ENCODE results near the gene TPCN2. TPM values are rescaled to one million over a fixed set of nuclear protein-coding genes. Genes with fewer than 3 reads are reported as not detected.

Gene TPCN2
- total and polyA plus RNA-seq, 2 experiments from 2014 or later, result 39.4 to 42.2 TPM

- H3K27me3 ChIP-seq, result no peaks in the 10 kb centered on the region
- H3K9me3 ChIP-seq (ENCODE audit: low read depth), result no peaks in the 10 kb centered on the region
- peaks cover 55% of the 10 kb centered on the region for H3K4me1 ChIP-seq (ENCODE audit: low read depth)
- no peaks in the 10 kb centered on the region for H3K36me3 ChIP-seq
- no peak overlapping the region for H3K4me3 ChIP-seq
- peak in 1 of 2 donors; percentile 74 for DNase-seq (ENCODE audit: low read depth in 1 of 2, low spot score in 1 of 2)
- H3K27ac ChIP-seq, result peak overlapping the region; percentile 99
- no peak for TF ChIP-seq CTCF (IDR thresholded peaks at IDR 0.05; ENCODE audit: low read depth, low read length)
Observed at GRCh38 chr11:69040581-69041260, 8.0 kb upstream of the TPCN2 start.

- Histone ChIP-seq H3K4me3 (no peak overlapping the region), H3K27ac (peak overlapping the region; percentile 99), H3K9me3 (ENCODE audit: low read depth) (no peaks in the 10 kb centered on the region), H3K27me3 (no peaks in the 10 kb centered on the region), H3K4me1 (ENCODE audit: low read depth) (peaks cover 51% of the 10 kb centered on the region), H3K36me3 (no peaks in the 10 kb centered on the region)
- DNase-seq (ENCODE audit: low read depth in 1 of 2, low spot score in 1 of 2), result peak; percentile 42 to 92
- no peak for TF ChIP-seq CTCF (IDR thresholded peaks at IDR 0.05; ENCODE audit: low read depth, low read length)
Observed at GRCh38 chr11:69041516-69041915, 7.2 kb upstream of the TPCN2 start.

- Histone ChIP-seq H3K4me3 (no peak overlapping the region), H3K27me3 (no peaks in the 10 kb centered on the region), H3K27ac (peak overlapping the region; percentile 99), H3K4me1 (ENCODE audit: low read depth) (peaks cover 55% of the 10 kb centered on the region), H3K36me3 (no peaks in the 10 kb centered on the region), H3K9me3 (ENCODE audit: low read depth) (no peaks in the 10 kb centered on the region)
- peak; percentile 69 for TF ChIP-seq CTCF (IDR thresholded peaks at IDR 0.05; ENCODE audit: low read depth, low read length)
- DNase-seq (ENCODE audit: low read depth in 1 of 2, low spot score in 1 of 2), result peak; percentile 65 to 82
Observed at GRCh38 chr11:69044111-69045013, 4.4 kb upstream of the TPCN2 start.

GRCh38 chr11:69048031-69048693 is 570 bp upstream of the TPCN2 start:
- peaks cover 55% of the 10 kb centered on the region for H3K4me1 ChIP-seq (ENCODE audit: low read depth)
- no peaks in the 10 kb centered on the region for H3K27me3 ChIP-seq
- no peaks in the 10 kb centered on the region for H3K9me3 ChIP-seq (ENCODE audit: low read depth)
- peak overlapping the region; percentile 14 for H3K4me3 ChIP-seq
- peak overlapping the region; percentile 35 for H3K27ac ChIP-seq
- no peak for TF ChIP-seq CTCF (IDR thresholded peaks at IDR 0.05; ENCODE audit: low read depth, low read length)
- DNase-seq (ENCODE audit: low read depth in 1 of 2, low spot score in 1 of 2), result peak in 1 of 2 donors; percentile 10
- no peaks in the 10 kb centered on the region for H3K36me3 ChIP-seq

- Histone ChIP-seq H3K9me3 (ENCODE audit: low read depth) (no peaks in the 10 kb centered on the region), H3K4me1 (ENCODE audit: low read depth) (peaks cover 45% of the 10 kb centered on the region), H3K27ac (peak overlapping the region; percentile 60), H3K4me3 (peak overlapping the region; percentile 81), H3K36me3 (no peaks in the 10 kb centered on the region), H3K27me3 (no peaks in the 10 kb centered on the region)
- TF ChIP-seq CTCF (IDR thresholded peaks at IDR 0.05; ENCODE audit: low read depth, low read length), result no peak
- no peak for DNase-seq (ENCODE audit: low read depth in 1 of 2, low spot score in 1 of 2)
Observed at GRCh38 chr11:69049490-69049867, 747 bp downstream of the TPCN2 start.

Data from cardiac muscle cell (in vitro differentiated cells and primary cell).